HCT116 (cell line): ENCODE data around the gene SNTB2. TPM values are rescaled to one million over a fixed set of nuclear protein-coding genes. Genes with fewer than 3 reads are reported as not detected.

ENCODE experiments used
- ATAC-seq: fragments of 200-7000 bp; cut with Tn5 transposase; 2 replicates; pipeline ENCODE4 v1.9.1; 2020; ENCODE audit warnings: mild to moderate bottlenecking, moderate library complexity
- BruUV-seq: library from RNA; stranded (reverse); fragments of 400-500 nt; replicated peaks from 2 replicates; lab custom pipeline; 2021; lab: Mats Ljungman, UMichigan
- CTCF ChIA-PET: fragments of 300-600 bp; sonication (Branson Sonifier 250); formaldehyde crosslinking; loops from one replicate; lab custom pipeline; 2021; ENCODE audit warnings: antibody characterized with exemption; lab: Charles Lee
- POLR2A ChIA-PET: fragments of 300-600, 350-600 bp; sonication (Branson Sonifier 250); formaldehyde crosslinking; loops from one replicate; lab custom pipeline; 2021; ENCODE audit warnings: antibody characterized with exemption; lab: Charles Lee
- RAD21 ChIA-PET, 2 experiments: fragments of 300-600 bp; sonication (Branson Sonifier 250); formaldehyde crosslinking; loops; one replicate each; lab custom pipeline; 2023; ENCODE audit warnings: low total read pairs in 2 of 2; ENCODE audit not compliant: uncharacterized antibody in 2 of 2, unreplicated experiment in 2 of 2, low non-redundant PET in 1 of 2; lab: Charles Lee
- DNase-seq: peaks from one replicate; pipeline ENCODE4 v3.0.0-alpha.2; 2010; ENCODE audit warnings: low read depth, low spot score
- H2AFZ ChIP-seq: fragments of 200-600 bp; shearing (Covaris generic), sonication (generic); 2 replicates; pipeline ENCODE4 v1.6.1; 2017; ENCODE audit warnings: low read depth, mixed run types, mixed read lengths, antibody characterized with exemption, low read length; ENCODE audit not compliant: poor library complexity, severe bottlenecking
- H3K27ac ChIP-seq: 2 replicates; pipeline ENCODE4 v1.5.1; 2012; ENCODE audit warnings: low read depth, low read length
- H3K27me3 ChIP-seq: fragments of 200-600 bp; sonication (generic); 2 replicates; pipeline ENCODE4 v1.6.1; 2016; ENCODE audit warnings: mixed run types, low read length, mixed read lengths; ENCODE audit not compliant: insufficient read depth
- H3K36me3 ChIP-seq, 2 experiments: fragments of 200-500 bp in 1 of 2; fragments of 200-600 bp in 1 of 2; sonication (Bioruptor generic) in 1 of 2; sonication (generic) in 1 of 2; 2 replicates each; pipeline versions ENCODE4 v1.5.1 to v1.6.1; 2014 to 2016; ENCODE audit warnings: low read length in 2 of 2, inconsistent platforms in 1 of 2, mixed read lengths in 1 of 2, mixed run types in 1 of 2; ENCODE audit not compliant: insufficient read depth in 2 of 2, control insufficient read depth in 1 of 2
- H3K4me1 ChIP-seq, 2 experiments: fragments of 200-600 bp in 1 of 2; sonication (generic) in 1 of 2; 2 replicates each; pipeline versions ENCODE4 v1.5.1 to v1.6.1; 2012 to 2017; ENCODE audit warnings: low read length in 2 of 2, inconsistent platforms in 1 of 2, mild to moderate bottlenecking in 1 of 2, mixed read lengths in 1 of 2, mixed run types in 1 of 2, moderate library complexity in 1 of 2; ENCODE audit not compliant: insufficient read depth in 2 of 2, control insufficient read depth in 1 of 2
- H3K4me2 ChIP-seq: fragments of 200-600 bp; sonication (generic); 2 replicates; pipeline ENCODE4 v1.6.1; 2017; ENCODE audit warnings: mixed run types, low read length, mixed read lengths
- H3K4me3 ChIP-seq, 2 experiments: fragments of 200-600 bp in 1 of 2; sonication (generic) in 1 of 2; replicated peaks in 1 of 2; 2 replicates each; pipeline ENCODE4 v1.5.1; 2011 to 2016; ENCODE audit warnings: low read length in 2 of 2, control low read depth in 1 of 2, low read depth in 1 of 2, mild to moderate bottlenecking in 1 of 2, mixed read lengths in 1 of 2, mixed run types in 1 of 2
- H3K79me2 ChIP-seq: fragments of 200-600 bp; sonication (generic); 2 replicates; pipeline ENCODE4 v1.6.1; 2017; ENCODE audit warnings: mild to moderate bottlenecking, mixed run types, low read length, moderate library complexity, mixed read lengths; ENCODE audit not compliant: insufficient read depth
- H3K9ac ChIP-seq: fragments of 200-600 bp; sonication (generic); 2 replicates; pipeline ENCODE4 v1.6.1; 2016; ENCODE audit warnings: low read length, mixed read lengths
- H3K9me2 ChIP-seq: fragments of 200-600 bp; sonication (generic), shearing (Covaris generic); 2 replicates; pipeline ENCODE4 v1.6.1; 2017; ENCODE audit warnings: mixed run types, mild to moderate bottlenecking, moderate library complexity; ENCODE audit not compliant: insufficient read depth
- H3K9me3 ChIP-seq, 2 experiments: fragments of 200-500 bp in 1 of 2; fragments of 200-600 bp in 1 of 2; sonication (Bioruptor generic) in 1 of 2; sonication (generic) in 1 of 2; 2 replicates each; pipeline ENCODE4 v1.6.1; 2014 to 2017; ENCODE audit warnings: low read length in 2 of 2, mixed read lengths in 2 of 2, inconsistent platforms in 1 of 2, low read depth in 1 of 2, mild to moderate bottlenecking in 1 of 2, mixed run types in 1 of 2, moderate library complexity in 1 of 2; ENCODE audit not compliant: control insufficient read depth in 1 of 2, insufficient read depth in 1 of 2
- H4K20me1 ChIP-seq: fragments of 200-600 bp; sonication (generic), shearing (Covaris generic); 2 replicates; pipeline ENCODE4 v1.6.1; 2017; ENCODE audit warnings: mixed run types, mild to moderate bottlenecking, moderate library complexity; ENCODE audit not compliant: insufficient read depth
- CBX3 ChIP-seq: IDR thresholded peaks from 2 replicates; pipeline ENCODE4 v1.6.1; 2012; ENCODE audit warnings: low read depth
- ELF1 ChIP-seq: IDR thresholded peaks from 2 replicates; pipeline ENCODE4 v1.6.1; 2012; ENCODE audit warnings: low read depth, borderline replicate concordance
- EZH2phosphoT487 ChIP-seq: fragments of 200-600 bp; IDR thresholded peaks from 2 replicates; pipeline ENCODE4 v1.6.1; 2018; ENCODE audit warnings: antibody characterized with exemption, borderline replicate concordance
- FOSL1 ChIP-seq: IDR thresholded peaks from 2 replicates; pipeline ENCODE4 v1.6.1; 2012; ENCODE audit warnings: low read depth
- JUND ChIP-seq: IDR thresholded peaks from 2 replicates; pipeline ENCODE4 v1.6.1; 2012
- POLR2A ChIP-seq: IDR thresholded peaks from 2 replicates; pipeline ENCODE4 v1.7.0; 2011; ENCODE audit warnings: borderline replicate concordance; ENCODE audit not compliant: insufficient read depth, insufficient read length; ENCODE audit errors: extremely low read depth
- POLR2AphosphoS5 ChIP-seq: IDR thresholded peaks from 2 replicates; pipeline ENCODE4 v1.6.1; 2011; ENCODE audit warnings: mild to moderate bottlenecking, low read depth, low read length, moderate library complexity
- SIN3A ChIP-seq: IDR thresholded peaks from 2 replicates; pipeline ENCODE4 v1.6.1; 2012; ENCODE audit warnings: low read depth
- SP1 ChIP-seq: IDR thresholded peaks from 2 replicates; pipeline ENCODE4 v1.6.1; 2012; ENCODE audit warnings: low read depth
- SRF ChIP-seq: IDR thresholded peaks from 2 replicates; pipeline ENCODE4 v1.6.1; 2012; ENCODE audit warnings: low read depth
- TCF7L2 ChIP-seq: IDR thresholded peaks from 2 replicates; pipeline ENCODE4 v1.7.0; 2011; ENCODE audit warnings: borderline replicate concordance, inconsistent platforms; ENCODE audit not compliant: insufficient read depth, insufficient read length; ENCODE audit errors: extremely low read depth
- YY1 ChIP-seq: IDR thresholded peaks from 2 replicates; pipeline ENCODE4 v1.6.1; 2011; ENCODE audit warnings: low read length, low read depth, moderate library complexity, mild to moderate bottlenecking; ENCODE audit not compliant: insufficient replicate concordance; ENCODE audit errors: extremely low read depth
- ZNF274 ChIP-seq: fragments of 200-500 bp; sonication (Bioruptor generic); IDR thresholded peaks from 2 replicates; pipeline ENCODE4 v1.6.1; 2014; ENCODE audit warnings: mild to moderate bottlenecking, low read depth, low read length, inconsistent platforms
- intact Hi-C: fragments of 100-400 bp; cut with micrococcal nuclease; formaldehyde crosslinking; loops from 2 replicates; pipeline ENCODE4 v1.10.0; 2022
- total RNA-seq: library from RNA; stranded (reverse); gene quantifications from one replicate; pipeline ENCODE4 v1.2.1, GENCODE V29; 2021; ENCODE audit not compliant: unreplicated experiment
- TF ChIP-seq, protein P1 (sequence below): IDR thresholded peaks from 2 replicates; pipeline ENCODE4 v1.6.1; 2012
- TF ChIP-seq, protein P2 (sequence below): IDR thresholded peaks from 2 replicates; pipeline ENCODE4 v1.6.1; 2012
- TF ChIP-seq, protein P3 (sequence below), 3 experiments: fragments of 200-600 bp in 1 of 3; sonication (generic) in 1 of 3; IDR thresholded peaks in 2 of 3; conservative IDR thresholded peaks in 1 of 3; 2 replicates each; pipeline ENCODE4 v1.5.1; 2012 to 2017; ENCODE audit warnings: low read depth in 2 of 3, low read length in 2 of 3, antibody characterized with exemption in 1 of 3, borderline replicate concordance in 1 of 3, control low read depth in 1 of 3, mild to moderate bottlenecking in 1 of 3, mixed read lengths in 1 of 3, mixed run types in 1 of 3, moderate library complexity in 1 of 3; ENCODE audit not compliant: insufficient read depth in 1 of 3
- TF ChIP-seq, protein P4 (sequence below): IDR thresholded peaks from 2 replicates; pipeline ENCODE4 v1.6.1; 2011; ENCODE audit warnings: mild to moderate bottlenecking, low read length, moderate library complexity; ENCODE audit not compliant: insufficient replicate concordance; ENCODE audit errors: extremely low read depth
- TF ChIP-seq, protein P5 (sequence below): IDR thresholded peaks from 2 replicates; pipeline ENCODE4 v1.6.1; 2012; ENCODE audit warnings: low read depth

SNTB2 gene
- total RNA-seq, 1 experiment from 2014 or later: 38.1 TPM

DNA sequence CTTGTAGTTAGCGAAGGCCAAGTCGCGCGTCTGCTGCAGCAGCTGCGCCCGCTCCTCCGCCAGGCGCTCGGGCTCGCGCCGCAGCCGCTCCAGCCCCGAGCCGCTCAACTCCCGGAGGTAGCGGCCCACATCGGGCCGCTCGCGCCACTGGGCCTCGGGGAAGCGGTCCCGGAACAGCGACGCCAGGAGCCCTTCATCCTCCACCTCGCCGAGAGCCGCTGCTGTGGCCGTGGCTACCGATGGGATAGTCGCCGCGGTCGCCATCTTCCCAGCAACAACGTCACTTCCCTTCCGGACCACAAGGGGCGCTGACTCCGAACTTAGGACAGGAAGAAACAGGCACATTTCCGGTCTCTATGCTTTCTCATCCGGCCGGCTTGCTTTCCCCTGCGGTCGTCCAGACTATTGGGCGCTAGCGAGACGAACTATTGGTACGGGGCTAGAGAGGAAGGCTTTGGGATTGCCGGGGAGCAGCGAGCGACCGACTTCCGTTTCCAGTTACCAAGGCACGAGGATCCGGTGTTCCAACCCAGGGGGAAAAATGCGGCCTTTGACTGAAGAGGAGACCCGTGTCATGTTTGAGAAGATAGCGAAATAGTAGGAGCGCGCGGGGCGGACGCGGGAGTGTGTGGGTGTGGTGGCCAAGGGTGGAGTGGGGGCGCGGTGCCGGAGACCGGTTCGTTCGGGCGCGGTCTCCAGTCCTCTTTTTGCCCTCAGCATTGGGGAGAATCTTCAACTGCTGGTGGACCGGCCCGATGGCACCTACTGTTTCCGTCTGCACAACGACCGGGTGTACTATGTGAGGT, 152.5 kb downstream of the SNTB2 start, which contains the start of the genes COG8 and NIP7:
Gene COG8, minus strand, starts transcription at position 276 of the 806 bp plus-strand sequence. Its CDS starts 12 bp downstream, at position 264.
Gene NIP7, plus strand, starts transcription at position 484 of the 806 bp plus-strand sequence. Its CDS starts 58 bp downstream, at position 542.
- CTCF ChIA-PET: no interaction called here
- Histone ChIP-seq H3K27ac (peak within 1 kb of the TSS; percentile 90), H2AFZ (no peak within 1 kb of the TSS), H3K9me3 (no peaks in the 10 kb centered on the region), H3K27me3 (no peaks in the 10 kb centered on the region), H3K9me2 (no peaks in the 10 kb centered on the region), H3K9ac (peak within 1 kb of the TSS; percentile 96), H4K20me1 (no peaks in the 10 kb centered on the region; the same call in 1 of the 2 replicates), H3K4me2 (peak within 1 kb of the TSS; percentile 91), H3K79me2 (peaks cover 69% of the 10 kb centered on the region), H3K4me1 (peaks cover 11 to 27% of the 10 kb centered on the region in 2 experiments), H3K4me3 (peak within 1 kb of the TSS; percentile 71 to 94), H3K36me3 (peaks cover 13 to 45% of the 10 kb centered on the region in 2 experiments; a peak in 3 of 4 replicates)
- ATAC-seq (peak; percentile 96), DNase-seq (peak; percentile 97)
- POLR2A ChIA-PET: interaction anchor here (0.6 to 1.3 kb wide), 2 partner anchors 9 to 188 kb away, joined by 3 read pairs; partner anchors contain the start of gene PDF
- RAD21 ChIA-PET: no interaction called here
- BruUV-seq: no TSS peak
- intact Hi-C loops: no loop called here
- TF ChIP-seq SIN3A: peak; percentile 93
- TF ChIP-seq TCF7L2: no peak
- no peak for TF ChIP-seq ZNF274
- TF ChIP-seq, protein P1, sequence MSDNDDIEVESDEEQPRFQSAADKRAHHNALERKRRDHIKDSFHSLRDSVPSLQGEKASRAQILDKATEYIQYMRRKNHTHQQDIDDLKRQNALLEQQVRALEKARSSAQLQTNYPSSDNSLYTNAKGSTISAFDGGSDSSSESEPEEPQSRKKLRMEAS: peak; percentile 97
- TF ChIP-seq JUND: no peak
- TF ChIP-seq ELF1: peak; percentile 74
- no peak for TF ChIP-seq FOSL1
- TF ChIP-seq, protein P2, sequence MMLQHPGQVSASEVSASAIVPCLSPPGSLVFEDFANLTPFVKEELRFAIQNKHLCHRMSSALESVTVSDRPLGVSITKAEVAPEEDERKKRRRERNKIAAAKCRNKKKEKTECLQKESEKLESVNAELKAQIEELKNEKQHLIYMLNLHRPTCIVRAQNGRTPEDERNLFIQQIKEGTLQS: no peak
- TF ChIP-seq SRF: no peak; the same call in 1 of the 2 replicates
- TF ChIP-seq, protein P3, sequence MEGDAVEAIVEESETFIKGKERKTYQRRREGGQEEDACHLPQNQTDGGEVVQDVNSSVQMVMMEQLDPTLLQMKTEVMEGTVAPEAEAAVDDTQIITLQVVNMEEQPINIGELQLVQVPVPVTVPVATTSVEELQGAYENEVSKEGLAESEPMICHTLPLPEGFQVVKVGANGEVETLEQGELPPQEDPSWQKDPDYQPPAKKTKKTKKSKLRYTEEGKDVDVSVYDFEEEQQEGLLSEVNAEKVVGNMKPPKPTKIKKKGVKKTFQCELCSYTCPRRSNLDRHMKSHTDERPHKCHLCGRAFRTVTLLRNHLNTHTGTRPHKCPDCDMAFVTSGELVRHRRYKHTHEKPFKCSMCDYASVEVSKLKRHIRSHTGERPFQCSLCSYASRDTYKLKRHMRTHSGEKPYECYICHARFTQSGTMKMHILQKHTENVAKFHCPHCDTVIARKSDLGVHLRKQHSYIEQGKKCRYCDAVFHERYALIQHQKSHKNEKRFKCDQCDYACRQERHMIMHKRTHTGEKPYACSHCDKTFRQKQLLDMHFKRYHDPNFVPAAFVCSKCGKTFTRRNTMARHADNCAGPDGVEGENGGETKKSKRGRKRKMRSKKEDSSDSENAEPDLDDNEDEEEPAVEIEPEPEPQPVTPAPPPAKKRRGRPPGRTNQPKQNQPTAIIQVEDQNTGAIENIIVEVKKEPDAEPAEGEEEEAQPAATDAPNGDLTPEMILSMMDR (IDR thresholded peaks at IDR 0.05 in 2 of 3, conservative IDR thresholded peaks at IDR 0.05 in 1 of 3; ENCODE audit: borderline replicate concordance in 1 of 3, insufficient read depth in 1 of 3, low read depth in 2 of 3, low read length in 2 of 3): peak; percentile 46 to 76 (median 66); a peak in 5 of 6 replicates
- no peak for TF ChIP-seq EZH2phosphoT487
- peak; percentile 56; the same call in 1 of the 2 replicates for TF ChIP-seq SP1
- TF ChIP-seq CBX3: peak; percentile 83
- TF ChIP-seq POLR2AphosphoS5: peak; percentile 83
- TF ChIP-seq YY1: peak; percentile 96
- TF ChIP-seq, protein P4, sequence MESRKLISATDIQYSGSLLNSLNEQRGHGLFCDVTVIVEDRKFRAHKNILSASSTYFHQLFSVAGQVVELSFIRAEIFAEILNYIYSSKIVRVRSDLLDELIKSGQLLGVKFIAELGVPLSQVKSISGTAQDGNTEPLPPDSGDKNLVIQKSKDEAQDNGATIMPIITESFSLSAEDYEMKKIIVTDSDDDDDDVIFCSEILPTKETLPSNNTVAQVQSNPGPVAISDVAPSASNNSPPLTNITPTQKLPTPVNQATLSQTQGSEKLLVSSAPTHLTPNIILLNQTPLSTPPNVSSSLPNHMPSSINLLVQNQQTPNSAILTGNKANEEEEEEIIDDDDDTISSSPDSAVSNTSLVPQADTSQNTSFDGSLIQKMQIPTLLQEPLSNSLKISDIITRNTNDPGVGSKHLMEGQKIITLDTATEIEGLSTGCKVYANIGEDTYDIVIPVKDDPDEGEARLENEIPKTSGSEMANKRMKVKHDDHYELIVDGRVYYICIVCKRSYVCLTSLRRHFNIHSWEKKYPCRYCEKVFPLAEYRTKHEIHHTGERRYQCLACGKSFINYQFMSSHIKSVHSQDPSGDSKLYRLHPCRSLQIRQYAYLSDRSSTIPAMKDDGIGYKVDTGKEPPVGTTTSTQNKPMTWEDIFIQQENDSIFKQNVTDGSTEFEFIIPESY: peak; percentile 10
- peak; percentile 61 for TF ChIP-seq POLR2A
- TF ChIP-seq, protein P5, sequence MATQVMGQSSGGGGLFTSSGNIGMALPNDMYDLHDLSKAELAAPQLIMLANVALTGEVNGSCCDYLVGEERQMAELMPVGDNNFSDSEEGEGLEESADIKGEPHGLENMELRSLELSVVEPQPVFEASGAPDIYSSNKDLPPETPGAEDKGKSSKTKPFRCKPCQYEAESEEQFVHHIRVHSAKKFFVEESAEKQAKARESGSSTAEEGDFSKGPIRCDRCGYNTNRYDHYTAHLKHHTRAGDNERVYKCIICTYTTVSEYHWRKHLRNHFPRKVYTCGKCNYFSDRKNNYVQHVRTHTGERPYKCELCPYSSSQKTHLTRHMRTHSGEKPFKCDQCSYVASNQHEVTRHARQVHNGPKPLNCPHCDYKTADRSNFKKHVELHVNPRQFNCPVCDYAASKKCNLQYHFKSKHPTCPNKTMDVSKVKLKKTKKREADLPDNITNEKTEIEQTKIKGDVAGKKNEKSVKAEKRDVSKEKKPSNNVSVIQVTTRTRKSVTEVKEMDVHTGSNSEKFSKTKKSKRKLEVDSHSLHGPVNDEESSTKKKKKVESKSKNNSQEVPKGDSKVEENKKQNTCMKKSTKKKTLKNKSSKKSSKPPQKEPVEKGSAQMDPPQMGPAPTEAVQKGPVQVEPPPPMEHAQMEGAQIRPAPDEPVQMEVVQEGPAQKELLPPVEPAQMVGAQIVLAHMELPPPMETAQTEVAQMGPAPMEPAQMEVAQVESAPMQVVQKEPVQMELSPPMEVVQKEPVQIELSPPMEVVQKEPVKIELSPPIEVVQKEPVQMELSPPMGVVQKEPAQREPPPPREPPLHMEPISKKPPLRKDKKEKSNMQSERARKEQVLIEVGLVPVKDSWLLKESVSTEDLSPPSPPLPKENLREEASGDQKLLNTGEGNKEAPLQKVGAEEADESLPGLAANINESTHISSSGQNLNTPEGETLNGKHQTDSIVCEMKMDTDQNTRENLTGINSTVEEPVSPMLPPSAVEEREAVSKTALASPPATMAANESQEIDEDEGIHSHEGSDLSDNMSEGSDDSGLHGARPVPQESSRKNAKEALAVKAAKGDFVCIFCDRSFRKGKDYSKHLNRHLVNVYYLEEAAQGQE: no peak
